Vagina (tissue), 2 donors: ENCODE data around the gene PPP2R2B. TPM values are rescaled to one million over a fixed set of nuclear protein-coding genes. Genes with fewer than 3 reads are reported as not detected.

Source experiments
- DNase-seq, 2 donors: peaks; one replicate each; pipeline ENCODE4 v3.0.0-alpha.2; 2017; ENCODE audit errors: extremely low spot score in 2 of 2
- H3K27ac ChIP-seq: fragments of 200-600 bp; sonication (generic); one replicate; pipeline ENCODE4 v1.5.1; 2019
- H3K27me3 ChIP-seq: fragments of 200-600 bp; sonication (generic); one replicate; pipeline ENCODE4 v1.5.1; 2019
- H3K36me3 ChIP-seq, 2 donors: fragments of 200-600 bp; sonication (generic); one replicate each; pipeline ENCODE4 v1.5.1; 2017 to 2019
- H3K4me1 ChIP-seq: fragments of 200-600 bp; sonication (generic); one replicate; pipeline ENCODE4 v1.5.1; 2019
- H3K4me3 ChIP-seq, 2 donors: fragments of 200-600 bp; sonication (generic); 1 replicate in 1 of 2; 2 replicates in 1 of 2; pipeline ENCODE4 v1.5.1; 2016 to 2019
- H3K9me3 ChIP-seq: fragments of 200-600 bp; sonication (generic); one replicate; pipeline ENCODE4 v1.5.1; 2019
- POLR2A ChIP-seq, 2 donors: fragments of 450-650 bp; IDR thresholded peaks; one replicate each; pipeline ENCODE4 v1.6.1; 2017; ENCODE audit warnings: antibody characterized with exemption in 2 of 2, mild to moderate bottlenecking in 2 of 2, moderate library complexity in 2 of 2
- POLR2AphosphoS5 ChIP-seq, 2 donors: sonication (generic); formaldehyde crosslinking; IDR thresholded peaks; one replicate each; pipeline ENCODE4 v1.9.0; 2017; ENCODE audit warnings: antibody characterized with exemption in 2 of 2, mild to moderate bottlenecking in 2 of 2, low read depth in 1 of 2; ENCODE audit not compliant: insufficient read depth in 1 of 2
- intact Hi-C: fragments of 100-400 bp; cut with DNase I; formaldehyde crosslinking; loops from one replicate; pipeline ENCODE4 v1.15.1; 2023
- total RNA-seq: library from RNA; depleted of rRNA; stranded (reverse); fragments of >200 nt; gene quantifications from one replicate; pipeline ENCODE4 v1.2.3, GENCODE V29; 2016
- TF ChIP-seq, protein P1 (sequence below), 3 experiments: fragments of 450-650 bp in 2 of 3; fragments of 200-600 bp in 1 of 3; sonication (generic) in 1 of 3; IDR thresholded peaks; one replicate each; pipeline ENCODE4 v1.5.1; 2017 to 2019; ENCODE audit warnings: antibody characterized with exemption in 3 of 3, mild to moderate bottlenecking in 2 of 3, moderate library complexity in 2 of 3

PPP2R2B gene
- total RNA-seq, 1 donor from 2014 or later: 6.6 TPM

DNA sequence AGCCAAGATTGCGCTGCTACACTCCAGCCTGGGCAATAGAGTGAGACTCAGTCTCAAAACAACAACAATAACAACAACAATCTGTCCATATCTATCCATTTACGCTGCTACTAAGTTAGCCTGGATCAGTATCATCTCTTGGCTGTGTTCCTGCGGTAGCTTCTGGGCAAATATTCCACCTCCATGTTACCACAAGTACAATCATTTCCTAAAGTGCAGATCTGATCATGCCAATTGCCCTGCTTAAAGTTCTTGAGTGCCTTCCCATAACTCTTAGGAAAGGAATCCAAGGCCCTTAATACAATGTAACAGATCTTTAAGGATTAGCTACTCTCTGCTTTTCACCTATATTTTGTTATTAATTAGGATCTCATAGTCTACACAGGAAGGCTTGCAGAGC is 15.4 kb upstream of the PPP2R2B start:
- Histone ChIP-seq H3K4me1 (no peaks in the 10 kb centered on the region), H3K36me3 (no peaks in the 10 kb centered on the region), H3K27ac (no peak overlapping the region), H3K9me3 (no peaks in the 10 kb centered on the region), H3K4me3 (no peak overlapping the region), H3K27me3 (no peaks in the 10 kb centered on the region)
- intact Hi-C loops: no loop called here
- DNase-seq: no peak
- TF ChIP-seq, protein P1, sequence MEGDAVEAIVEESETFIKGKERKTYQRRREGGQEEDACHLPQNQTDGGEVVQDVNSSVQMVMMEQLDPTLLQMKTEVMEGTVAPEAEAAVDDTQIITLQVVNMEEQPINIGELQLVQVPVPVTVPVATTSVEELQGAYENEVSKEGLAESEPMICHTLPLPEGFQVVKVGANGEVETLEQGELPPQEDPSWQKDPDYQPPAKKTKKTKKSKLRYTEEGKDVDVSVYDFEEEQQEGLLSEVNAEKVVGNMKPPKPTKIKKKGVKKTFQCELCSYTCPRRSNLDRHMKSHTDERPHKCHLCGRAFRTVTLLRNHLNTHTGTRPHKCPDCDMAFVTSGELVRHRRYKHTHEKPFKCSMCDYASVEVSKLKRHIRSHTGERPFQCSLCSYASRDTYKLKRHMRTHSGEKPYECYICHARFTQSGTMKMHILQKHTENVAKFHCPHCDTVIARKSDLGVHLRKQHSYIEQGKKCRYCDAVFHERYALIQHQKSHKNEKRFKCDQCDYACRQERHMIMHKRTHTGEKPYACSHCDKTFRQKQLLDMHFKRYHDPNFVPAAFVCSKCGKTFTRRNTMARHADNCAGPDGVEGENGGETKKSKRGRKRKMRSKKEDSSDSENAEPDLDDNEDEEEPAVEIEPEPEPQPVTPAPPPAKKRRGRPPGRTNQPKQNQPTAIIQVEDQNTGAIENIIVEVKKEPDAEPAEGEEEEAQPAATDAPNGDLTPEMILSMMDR (IDR thresholded peaks at IDR 0.05): no peak
- TF ChIP-seq POLR2A (IDR thresholded peaks at IDR 0.05) (no peak), POLR2AphosphoS5 (IDR thresholded peaks at IDR 0.05; ENCODE audit: insufficient read depth in 1 of 2, low read depth in 1 of 2) (no peak)

DNA sequence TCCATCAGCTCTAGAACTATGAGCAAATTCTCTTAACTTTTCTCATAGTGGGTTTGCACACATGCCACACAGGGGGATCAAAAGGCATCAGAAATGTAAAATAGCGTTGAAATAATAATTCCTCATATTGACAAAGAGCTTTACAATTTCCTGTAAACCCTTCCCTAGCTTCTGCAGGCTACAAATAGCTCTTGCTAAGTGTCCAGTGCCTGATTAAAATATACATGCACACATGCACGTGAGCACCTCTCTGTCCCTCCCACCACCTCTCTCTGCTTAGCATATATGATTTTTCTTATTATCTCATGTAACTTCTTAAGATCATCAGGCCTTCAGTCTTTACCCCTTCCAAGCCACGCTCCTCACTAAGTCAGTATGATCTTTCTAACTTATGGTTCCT is 13.7 kb upstream of the PPP2R2B start:
- TF ChIP-seq, protein P1 (IDR thresholded peaks at IDR 0.05): no peak
- TF ChIP-seq POLR2AphosphoS5 (IDR thresholded peaks at IDR 0.05; ENCODE audit: insufficient read depth in 1 of 2, low read depth in 1 of 2) (no peak), POLR2A (IDR thresholded peaks at IDR 0.05) (no peak)
- H3K36me3 ChIP-seq: no peaks in the 10 kb centered on the region
- no peak for DNase-seq
- no peak overlapping the region for H3K4me3 ChIP-seq
- no peak overlapping the region for H3K27ac ChIP-seq
- intact Hi-C loops: no loop called here
- H3K27me3 ChIP-seq: no peaks in the 10 kb centered on the region
- H3K4me1 ChIP-seq: no peaks in the 10 kb centered on the region
- no peaks in the 10 kb centered on the region for H3K9me3 ChIP-seq

DNA sequence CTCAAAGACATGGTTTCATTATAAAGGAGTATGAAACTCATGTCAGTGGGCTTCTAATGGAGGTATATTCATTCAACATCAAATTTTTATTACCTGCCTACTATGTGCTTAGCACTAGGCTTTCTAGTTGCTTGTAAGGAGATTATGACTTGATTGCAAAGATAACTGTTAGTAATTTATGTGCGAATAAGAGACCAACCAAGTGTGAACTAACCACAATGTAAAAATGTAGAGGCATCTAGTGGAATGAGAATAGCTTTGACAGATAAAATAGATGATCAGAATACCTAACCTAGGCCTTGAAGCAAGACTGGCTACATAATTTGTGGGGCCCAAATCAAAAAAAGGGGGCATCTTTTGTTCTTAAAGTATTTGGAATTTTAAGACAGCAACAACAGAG is 13.0 kb upstream of the PPP2R2B start:
- no peak overlapping the region for H3K4me3 ChIP-seq
- no peaks in the 10 kb centered on the region for H3K36me3 ChIP-seq
- no peaks in the 10 kb centered on the region for H3K4me1 ChIP-seq
- no peak for DNase-seq
- H3K27me3 ChIP-seq: no peaks in the 10 kb centered on the region
- H3K27ac ChIP-seq: no peak overlapping the region
- TF ChIP-seq POLR2A (IDR thresholded peaks at IDR 0.05) (no peak), POLR2AphosphoS5 (IDR thresholded peaks at IDR 0.05; ENCODE audit: insufficient read depth in 1 of 2, low read depth in 1 of 2) (no peak)
- TF ChIP-seq, protein P1 (IDR thresholded peaks at IDR 0.05): no peak
- no peaks in the 10 kb centered on the region for H3K9me3 ChIP-seq
- intact Hi-C loops: no loop called here

DNA sequence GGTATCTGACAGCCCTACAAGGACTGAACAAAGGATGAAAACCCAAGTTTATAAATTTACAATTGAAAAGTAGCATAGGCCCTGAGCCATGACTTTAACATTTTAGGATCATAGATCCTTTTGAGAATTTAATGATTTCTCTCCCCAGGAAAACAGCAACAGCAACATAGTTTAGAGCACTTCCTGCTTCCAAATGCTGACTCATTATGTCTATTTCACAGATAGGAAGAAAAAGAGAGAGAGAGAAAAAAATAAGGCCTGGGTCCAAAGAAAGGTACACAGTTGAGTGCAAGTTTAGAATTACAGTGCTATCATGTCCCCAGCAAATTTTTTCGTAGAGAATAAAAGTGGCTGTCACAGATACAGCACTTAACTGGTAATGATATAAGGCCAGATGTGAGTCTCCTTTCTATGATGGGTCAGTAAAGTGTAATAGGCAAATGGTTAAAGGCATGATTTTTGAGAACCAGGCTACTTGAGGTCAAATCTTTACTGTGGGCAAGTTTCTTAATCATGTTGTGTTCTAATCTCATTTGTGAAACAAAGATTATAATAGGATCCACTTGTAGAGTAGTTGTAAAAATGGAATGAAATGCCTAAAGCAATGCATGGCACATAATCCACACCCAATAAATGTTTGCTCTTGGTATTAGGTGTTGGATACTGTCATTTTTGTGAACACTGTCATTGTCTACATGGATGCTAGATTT is 12.3 kb upstream of the PPP2R2B start:
- no peaks in the 10 kb centered on the region for H3K9me3 ChIP-seq
- TF ChIP-seq, protein P1 (IDR thresholded peaks at IDR 0.05): no peak
- no peak for TF ChIP-seq POLR2A (IDR thresholded peaks at IDR 0.05)
- TF ChIP-seq POLR2AphosphoS5 (IDR thresholded peaks at IDR 0.05; ENCODE audit: insufficient read depth in 1 of 2, low read depth in 1 of 2): no peak
- intact Hi-C loops: no loop called here
- DNase-seq: no peak
- no peaks in the 10 kb centered on the region for H3K4me1 ChIP-seq
- H3K27ac ChIP-seq: no peak overlapping the region
- no peak overlapping the region for H3K4me3 ChIP-seq
- no peaks in the 10 kb centered on the region for H3K27me3 ChIP-seq
- H3K36me3 ChIP-seq: no peaks in the 10 kb centered on the region

DNA sequence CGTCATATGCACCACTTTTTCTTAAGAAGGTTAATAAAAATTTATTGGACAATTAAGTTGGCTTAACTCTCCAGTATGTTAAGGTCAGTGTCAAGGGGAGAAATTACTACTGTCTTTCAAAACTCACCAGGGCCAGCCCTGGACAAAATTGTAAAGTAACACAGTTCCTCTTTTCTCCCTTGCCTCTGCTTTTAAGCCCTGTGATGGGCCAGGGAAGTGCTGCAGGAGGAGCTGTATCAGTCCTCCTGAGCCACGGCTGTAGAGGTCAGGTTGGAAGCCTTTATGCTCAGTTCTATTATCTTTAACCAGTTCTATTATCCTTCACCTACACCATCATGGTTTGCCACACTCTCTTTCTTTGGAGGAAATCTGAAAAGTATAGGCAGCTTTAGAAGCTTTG is 11.5 kb upstream of the PPP2R2B start:
- H3K36me3 ChIP-seq: no peaks in the 10 kb centered on the region
- no peak for DNase-seq
- intact Hi-C loops: no loop called here
- no peaks in the 10 kb centered on the region for H3K9me3 ChIP-seq
- H3K4me1 ChIP-seq: no peaks in the 10 kb centered on the region
- no peaks in the 10 kb centered on the region for H3K27me3 ChIP-seq
- TF ChIP-seq, protein P1 (IDR thresholded peaks at IDR 0.05): no peak
- no peak for TF ChIP-seq POLR2AphosphoS5 (IDR thresholded peaks at IDR 0.05; ENCODE audit: insufficient read depth in 1 of 2, low read depth in 1 of 2)
- H3K27ac ChIP-seq: no peak overlapping the region
- H3K4me3 ChIP-seq: no peak overlapping the region
